GM19240 (cell line): ENCODE results near the gene TXNDC15.
"Not testable (repeated sequence)": the region's sequence is repeated elsewhere in the genome, so short reads cannot be mapped to it uniquely, and the experiment has no call there.

Source experiments
- DNase-seq: peaks from one replicate; pipeline ENCODE4 v3.0.0; 2011; ENCODE audit warnings: low spot score; ENCODE audit not compliant: insufficient read length

Gene TXNDC15

GRCh38 chr5:134877159-134877558 lies 3.0 kb downstream of the TXNDC15 start:
- peak; percentile 72 for DNase-seq

- DNase-seq: no peak
Observed at GRCh38 chr5:134878403-134878802, 4.2 kb downstream of the TXNDC15 start.

GRCh38 chr5:134879456-134879855 lies 5.3 kb downstream of the TXNDC15 start:
- DNase-seq: no peak

- DNase-seq: not testable (repeated sequence)
Observed at GRCh38 chr5:134880937-134881336, 6.8 kb downstream of the TXNDC15 start.

GRCh38 chr5:134881711-134882110 lies 7.5 kb downstream of the TXNDC15 start:
- DNase-seq: not testable (repeated sequence)

- no peak for DNase-seq
Observed at GRCh38 chr5:134887593-134888159, 13.5 kb downstream of the TXNDC15 start.

GRCh38 chr5:134889335-134889734 lies 15.2 kb downstream of the TXNDC15 start:
- no peak for DNase-seq

- no peak for DNase-seq
Observed at GRCh38 chr5:134891473-134891872, 17.3 kb downstream of the TXNDC15 start.

- DNase-seq: no peak
Observed at GRCh38 chr5:134892282-134892681, 18.1 kb downstream of the TXNDC15 start.

- DNase-seq: no peak
Observed at GRCh38 chr5:134892926-134893325, 18.8 kb downstream of the TXNDC15 start.

GRCh38 chr5:134893748-134894505 lies 19.8 kb downstream of the TXNDC15 start:
- no peak for DNase-seq

- DNase-seq: no peak
Observed at GRCh38 chr5:134902071-134902801, 28.1 kb downstream of the TXNDC15 start.

GRCh38 chr5:134904610-134905245 lies 30.6 kb downstream of the TXNDC15 start, which contains the start of gene PCBD2:
TSS of gene PCBD2 (plus strand) at chr5:134905131. CDS start at chr5:134905140, 9 bp downstream.
- DNase-seq: peak; percentile 55

- no peak for DNase-seq
Observed at GRCh38 chr5:134905246-134905996, 31.2 kb downstream of the TXNDC15 start.

GRCh38 chr5:134906811-134907210 lies 32.6 kb downstream of the TXNDC15 start:
- DNase-seq: no peak

GRCh38 chr5:134910752-134911151 lies 36.6 kb downstream of the TXNDC15 start:
- not testable (repeated sequence) for DNase-seq

GRCh38 chr5:134911285-134912206 lies 37.4 kb downstream of the TXNDC15 start:
- no peak for DNase-seq

- no peak for DNase-seq
Observed at GRCh38 chr5:134913254-134913653, 39.1 kb downstream of the TXNDC15 start.

- no peak for DNase-seq
Observed at GRCh38 chr5:134913795-134914194, 39.6 kb downstream of the TXNDC15 start.
